ENCODE data around the gene PTPRQ.
"Not testable (repeated sequence)": the region's sequence is repeated elsewhere in the genome, so short reads cannot be mapped to it uniquely, and the experiment has no call there.

Gene PTPRQ

GRCh38 chr12:80641936-80642335 lies 197.9 kb downstream of the PTPRQ start:
- H3K9me3 ChIP-seq (ENCODE audit: control insufficient read depth, insufficient read depth, low read depth, low read length): no peaks in the 10 kb centered on the region
- H3K36me3 ChIP-seq (ENCODE audit: control insufficient read depth, insufficient read depth, low read length): no peaks in the 10 kb centered on the region
- no peaks in the 10 kb centered on the region for H3K27me3 ChIP-seq (ENCODE audit: control insufficient read depth, insufficient read depth, low read length)
- no peak overlapping the region for H3K4me3 ChIP-seq (ENCODE audit: low read depth, low read length)
- H3K9ac ChIP-seq (ENCODE audit: low read length): no peak overlapping the region
- H3K4me1 ChIP-seq (ENCODE audit: control insufficient read depth, insufficient read depth, low read length): no peaks in the 10 kb centered on the region
- no peak overlapping the region for H3K27ac ChIP-seq (ENCODE audit: low read depth, low read length)

- no peaks in the 10 kb centered on the region for H3K36me3 ChIP-seq (ENCODE audit: control insufficient read depth, insufficient read depth, low read length)
- H3K27ac ChIP-seq (ENCODE audit: low read depth, low read length): no peak overlapping the region
- H3K9ac ChIP-seq (ENCODE audit: low read length): no peak overlapping the region
- no peaks in the 10 kb centered on the region for H3K9me3 ChIP-seq (ENCODE audit: control insufficient read depth, insufficient read depth, low read depth, low read length)
- H3K4me3 ChIP-seq (ENCODE audit: low read depth, low read length): no peak overlapping the region
- no peaks in the 10 kb centered on the region for H3K27me3 ChIP-seq (ENCODE audit: control insufficient read depth, insufficient read depth, low read length)
- no peaks in the 10 kb centered on the region for H3K4me1 ChIP-seq (ENCODE audit: control insufficient read depth, insufficient read depth, low read length)
Measured at GRCh38 chr12:80643961-80644360, 199.9 kb downstream of the PTPRQ start.

GRCh38 chr12:80648881-80649280 lies 204.8 kb downstream of the PTPRQ start:
- Histone ChIP-seq H3K4me3 (ENCODE audit: low read depth, low read length) (no peak overlapping the region), H3K9me3 (ENCODE audit: control insufficient read depth, insufficient read depth, low read depth, low read length) (no peaks in the 10 kb centered on the region), H3K27ac (ENCODE audit: low read depth, low read length) (no peak overlapping the region), H3K9ac (ENCODE audit: low read length) (no peak overlapping the region), H3K27me3 (ENCODE audit: control insufficient read depth, insufficient read depth, low read length) (no peaks in the 10 kb centered on the region), H3K4me1 (ENCODE audit: control insufficient read depth, insufficient read depth, low read length) (no peaks in the 10 kb centered on the region), H3K36me3 (ENCODE audit: control insufficient read depth, insufficient read depth, low read length) (no peaks in the 10 kb centered on the region)

- no peaks in the 10 kb centered on the region for H3K27me3 ChIP-seq (ENCODE audit: control insufficient read depth, insufficient read depth, low read length)
- no peaks in the 10 kb centered on the region for H3K9me3 ChIP-seq (ENCODE audit: control insufficient read depth, insufficient read depth, low read depth, low read length)
- H3K4me3 ChIP-seq (ENCODE audit: low read depth, low read length): no peak overlapping the region
Measured at GRCh38 chr12:80655751-80656150, 211.7 kb downstream of the PTPRQ start.

GRCh38 chr12:80659512-80660063 lies 215.6 kb downstream of the PTPRQ start:
- Histone ChIP-seq H3K9me3 (ENCODE audit: control insufficient read depth, insufficient read depth, low read depth, low read length) (no peaks in the 10 kb centered on the region), H3K27ac (ENCODE audit: low read depth, low read length) (no peak overlapping the region), H3K36me3 (ENCODE audit: control insufficient read depth, insufficient read depth, low read length) (no peaks in the 10 kb centered on the region), H3K4me1 (ENCODE audit: control insufficient read depth, insufficient read depth, low read length) (no peaks in the 10 kb centered on the region), H3K27me3 (ENCODE audit: control insufficient read depth, insufficient read depth, low read length) (no peaks in the 10 kb centered on the region), H3K9ac (ENCODE audit: low read length) (no peak overlapping the region), H3K4me3 (ENCODE audit: low read depth, low read length) (no peak overlapping the region)

More at GRCh38 chr12:80655751-80656150, 211.7 kb downstream of the PTPRQ start:
- Histone ChIP-seq H3K27ac (ENCODE audit: low read depth, low read length) (no peak overlapping the region), H3K9ac (ENCODE audit: low read length) (no peak overlapping the region), H3K36me3 (ENCODE audit: control insufficient read depth, insufficient read depth, low read length) (no peaks in the 10 kb centered on the region), H3K4me1 (ENCODE audit: control insufficient read depth, insufficient read depth, low read length) (no peaks in the 10 kb centered on the region)

GRCh38 chr12:80662586-80662985 lies 218.6 kb downstream of the PTPRQ start:
- no peak overlapping the region for H3K9ac ChIP-seq (ENCODE audit: low read length)
- H3K36me3 ChIP-seq (ENCODE audit: control insufficient read depth, insufficient read depth, low read length): no peaks in the 10 kb centered on the region
- H3K27me3 ChIP-seq (ENCODE audit: control insufficient read depth, insufficient read depth, low read length): no peaks in the 10 kb centered on the region
- no peak overlapping the region for H3K4me3 ChIP-seq (ENCODE audit: low read depth, low read length)
- no peaks in the 10 kb centered on the region for H3K9me3 ChIP-seq (ENCODE audit: control insufficient read depth, insufficient read depth, low read depth, low read length)
- H3K4me1 ChIP-seq (ENCODE audit: control insufficient read depth, insufficient read depth, low read length): no peaks in the 10 kb centered on the region
- no peak overlapping the region for H3K27ac ChIP-seq (ENCODE audit: low read depth, low read length)

GRCh38 chr12:80670214-80670613 lies 226.2 kb downstream of the PTPRQ start:
- no peak overlapping the region for H3K9ac ChIP-seq (ENCODE audit: low read length)
- H3K4me1 ChIP-seq (ENCODE audit: control insufficient read depth, insufficient read depth, low read length): no peaks in the 10 kb centered on the region
- no peak overlapping the region for H3K27ac ChIP-seq (ENCODE audit: low read depth, low read length)
- no peak overlapping the region for H3K4me3 ChIP-seq (ENCODE audit: low read depth, low read length)
- H3K9me3 ChIP-seq (ENCODE audit: control insufficient read depth, insufficient read depth, low read depth, low read length): no peaks in the 10 kb centered on the region
- H3K36me3 ChIP-seq (ENCODE audit: control insufficient read depth, insufficient read depth, low read length): no peaks in the 10 kb centered on the region
- H3K27me3 ChIP-seq (ENCODE audit: control insufficient read depth, insufficient read depth, low read length): no peaks in the 10 kb centered on the region

- H3K27me3 ChIP-seq (ENCODE audit: control insufficient read depth, insufficient read depth, low read length); H3K9me3 ChIP-seq (ENCODE audit: control insufficient read depth, insufficient read depth, low read depth, low read length); H3K27ac ChIP-seq (ENCODE audit: low read depth, low read length); H3K4me1 ChIP-seq (ENCODE audit: control insufficient read depth, insufficient read depth, low read length); H3K4me3 ChIP-seq (ENCODE audit: low read depth, low read length); H3K9ac ChIP-seq (ENCODE audit: low read length); H3K36me3 ChIP-seq (ENCODE audit: control insufficient read depth, insufficient read depth, low read length): not testable (repeated sequence)
Measured at GRCh38 chr12:80676042-80676636, 232.1 kb downstream of the PTPRQ start.

- Histone ChIP-seq H3K36me3 (ENCODE audit: control insufficient read depth, insufficient read depth, low read length) (no peaks in the 10 kb centered on the region), H3K4me1 (ENCODE audit: control insufficient read depth, insufficient read depth, low read length) (no peaks in the 10 kb centered on the region), H3K27me3 (ENCODE audit: control insufficient read depth, insufficient read depth, low read length) (no peaks in the 10 kb centered on the region), H3K9me3 (ENCODE audit: control insufficient read depth, insufficient read depth, low read depth, low read length) (no peaks in the 10 kb centered on the region), H3K27ac (ENCODE audit: low read depth, low read length) (no peak overlapping the region), H3K9ac (ENCODE audit: low read length) (no peak overlapping the region), H3K4me3 (ENCODE audit: low read depth, low read length) (no peak overlapping the region)
Measured at GRCh38 chr12:80676856-80677255, 232.8 kb downstream of the PTPRQ start.

GRCh38 chr12:80677994-80678393 lies 234.0 kb downstream of the PTPRQ start:
- H3K4me1 ChIP-seq (ENCODE audit: control insufficient read depth, insufficient read depth, low read length): no peaks in the 10 kb centered on the region
- no peaks in the 10 kb centered on the region for H3K27me3 ChIP-seq (ENCODE audit: control insufficient read depth, insufficient read depth, low read length)
- no peaks in the 10 kb centered on the region for H3K9me3 ChIP-seq (ENCODE audit: control insufficient read depth, insufficient read depth, low read depth, low read length)
- no peak overlapping the region for H3K27ac ChIP-seq (ENCODE audit: low read depth, low read length)
- no peaks in the 10 kb centered on the region for H3K36me3 ChIP-seq (ENCODE audit: control insufficient read depth, insufficient read depth, low read length)
- no peak overlapping the region for H3K4me3 ChIP-seq (ENCODE audit: low read depth, low read length)
- H3K9ac ChIP-seq (ENCODE audit: low read length): no peak overlapping the region

- H3K9ac ChIP-seq (ENCODE audit: low read length): no peak overlapping the region
- no peak overlapping the region for H3K27ac ChIP-seq (ENCODE audit: low read depth, low read length)
- no peak overlapping the region for H3K4me3 ChIP-seq (ENCODE audit: low read depth, low read length)
- H3K36me3 ChIP-seq (ENCODE audit: control insufficient read depth, insufficient read depth, low read length): no peaks in the 10 kb centered on the region
- H3K4me1 ChIP-seq (ENCODE audit: control insufficient read depth, insufficient read depth, low read length): peaks cover 12% of the 10 kb centered on the region
- H3K27me3 ChIP-seq (ENCODE audit: control insufficient read depth, insufficient read depth, low read length): no peaks in the 10 kb centered on the region
- no peaks in the 10 kb centered on the region for H3K9me3 ChIP-seq (ENCODE audit: control insufficient read depth, insufficient read depth, low read depth, low read length)
Measured at GRCh38 chr12:80679346-80680131, 235.5 kb downstream of the PTPRQ start.

All from HUES6 (cell line).